WTC11 (cell line): Measurements from ENCODE around the gene MYO18A. TPM values are rescaled to one million over a fixed set of nuclear protein-coding genes. Genes with fewer than 3 reads are reported as not detected.

ENCODE experiments used
- ATAC-seq: fragments of 200-7000 bp; cut with Tn5 transposase; 2 replicates; pipeline ENCODE4 v1.10.0; 2021; ENCODE audit warnings: mild to moderate bottlenecking, moderate library complexity
- CTCF ChIA-PET: fragments of 300-600 bp; sonication (Branson Sonifier 250); formaldehyde crosslinking; loops from one replicate; lab custom pipeline; 2021; ENCODE audit warnings: antibody characterized with exemption; lab: Charles Lee
- POLR2A ChIA-PET: fragments of 350-600 bp; sonication (Branson Sonifier 250); formaldehyde crosslinking; loops from one replicate; lab custom pipeline; 2021; ENCODE audit warnings: antibody characterized with exemption; lab: Charles Lee
- DNase-seq: peaks from one replicate; pipeline ENCODE4 v3.0.0; 2021; ENCODE audit warnings: low spot score
- H3K27ac Mint-ChIP-seq: 2 replicates; pipeline ENCODE4 v1.8.0; 2021; ENCODE audit warnings: mixed read lengths
- H3K27me3 Mint-ChIP-seq: 2 replicates; pipeline ENCODE4 v1.8.0; 2021; ENCODE audit warnings: low read depth, mild to moderate bottlenecking, moderate library complexity, mixed read lengths
- H3K36me3 Mint-ChIP-seq: 2 replicates; pipeline ENCODE4 v1.8.0; 2021; ENCODE audit warnings: mixed read lengths
- H3K4me1 Mint-ChIP-seq: 2 replicates; pipeline ENCODE4 v1.8.0; 2022; ENCODE audit warnings: mixed read lengths
- H3K4me3 Mint-ChIP-seq: 2 replicates; pipeline ENCODE4 v1.8.0; 2021; ENCODE audit warnings: mild to moderate bottlenecking, moderate library complexity, mixed read lengths
- H3K9me3 Mint-ChIP-seq: 2 replicates; pipeline ENCODE4 v1.8.0; 2021; ENCODE audit warnings: mixed read lengths
- ATF2 ChIP-seq: sonication (generic); formaldehyde crosslinking; IDR thresholded peaks from 2 replicates; pipeline ENCODE4 v1.8.1; 2022; ENCODE audit warnings: low read depth, missing genetic modification reagents, borderline replicate concordance
- CDX4 ChIP-seq: fragments of 250-450 bp; sonication (Bioruptor Pico); IDR thresholded peaks from 2 replicates; pipeline ENCODE4 v1.9.0; 2021; ENCODE audit warnings: moderate library complexity, mild to moderate bottlenecking, inconsistent platforms, borderline replicate concordance
- ELF4 ChIP-seq: sonication (generic); formaldehyde crosslinking; IDR thresholded peaks from 2 replicates; pipeline ENCODE4 v1.8.1; 2022; ENCODE audit warnings: low read depth, mild to moderate bottlenecking, moderate library complexity, missing genetic modification reagents
- EMX1 ChIP-seq: fragments of 250-450 bp; sonication (Bioruptor Pico); IDR thresholded peaks from 2 replicates; pipeline ENCODE4 v1.8.0; 2021; ENCODE audit warnings: mild to moderate bottlenecking
- ESRRA ChIP-seq: sonication (generic); formaldehyde crosslinking; IDR thresholded peaks from 2 replicates; pipeline ENCODE4 v1.8.1; 2022; ENCODE audit warnings: mild to moderate bottlenecking, missing genetic modification reagents, borderline replicate concordance
- FOXK1 ChIP-seq: sonication (generic); formaldehyde crosslinking; IDR thresholded peaks from 2 replicates; pipeline ENCODE4 v1.8.0; 2022; ENCODE audit warnings: mild to moderate bottlenecking, moderate library complexity, missing genetic modification reagents
- GABPB1 ChIP-seq: sonication (generic); formaldehyde crosslinking; IDR thresholded peaks from 2 replicates; pipeline ENCODE4 v1.8.1; 2023; ENCODE audit warnings: mild to moderate bottlenecking, missing genetic modification reagents
- GRHL2 ChIP-seq: fragments of 250-450 bp; sonication (Bioruptor Pico); IDR thresholded peaks from 2 replicates; pipeline ENCODE4 v1.8.0; 2022; ENCODE audit warnings: mild to moderate bottlenecking, moderate library complexity; ENCODE audit not compliant: insufficient replicate concordance, severe bottlenecking
- HMGXB4 ChIP-seq: sonication (generic); formaldehyde crosslinking; IDR thresholded peaks from 2 replicates; pipeline ENCODE4 v1.8.1; 2023; ENCODE audit warnings: mild to moderate bottlenecking, moderate library complexity, missing genetic modification reagents
- JAZF1 ChIP-seq: fragments of 250-450 bp; sonication (Bioruptor Pico); IDR thresholded peaks from 2 replicates; pipeline ENCODE4 v1.9.0; 2021; ENCODE audit warnings: moderate library complexity, mild to moderate bottlenecking, inconsistent platforms
- NR1H2 ChIP-seq: sonication (generic); formaldehyde crosslinking; IDR thresholded peaks from 2 replicates; pipeline ENCODE4 v1.9.0; 2021; ENCODE audit warnings: mild to moderate bottlenecking, moderate library complexity, missing genetic modification reagents
- ZBTB21 ChIP-seq: sonication (generic); formaldehyde crosslinking; IDR thresholded peaks from 2 replicates; pipeline ENCODE4 v1.8.1; 2023; ENCODE audit warnings: mild to moderate bottlenecking, missing genetic modification reagents, borderline replicate concordance
- ZNF138 ChIP-seq: sonication (generic); formaldehyde crosslinking; conservative IDR thresholded peaks from 2 replicates; pipeline ENCODE4 v1.8.1; 2022; ENCODE audit warnings: mild to moderate bottlenecking, moderate library complexity, missing genetic modification reagents
- ZNF232 ChIP-seq: sonication (generic); formaldehyde crosslinking; IDR thresholded peaks from 2 replicates; pipeline ENCODE4 v1.8.0; 2022; ENCODE audit warnings: mild to moderate bottlenecking, missing genetic modification reagents
- ZNF263 ChIP-seq: sonication (generic); formaldehyde crosslinking; IDR thresholded peaks from 2 replicates; pipeline ENCODE4 v1.8.1; 2022; ENCODE audit warnings: low read depth, mild to moderate bottlenecking, moderate library complexity, missing genetic modification reagents
- ZNF281 ChIP-seq: sonication (generic); formaldehyde crosslinking; IDR thresholded peaks from 2 replicates; pipeline ENCODE4 v1.8.0; 2023; ENCODE audit warnings: mild to moderate bottlenecking, missing genetic modification reagents
- ZNF317 ChIP-seq: sonication (generic); formaldehyde crosslinking; IDR thresholded peaks from 2 replicates; pipeline ENCODE4 v1.8.1; 2023; ENCODE audit warnings: low read depth, mild to moderate bottlenecking, moderate library complexity, missing genetic modification reagents, borderline replicate concordance
- ZSCAN18 ChIP-seq: fragments of 250-450 bp; sonication (Bioruptor Pico); IDR thresholded peaks from 2 replicates; pipeline ENCODE4 v2.1.2; 2022; ENCODE audit warnings: mild to moderate bottlenecking, moderate library complexity
- total RNA-seq: library from RNA; stranded (reverse); gene quantifications from 3 replicates; pipeline ENCODE4 v1.2.3, GENCODE V29; 2021
- TF ChIP-seq, protein P1 (sequence below): sonication (generic); formaldehyde crosslinking; IDR thresholded peaks from 2 replicates; pipeline ENCODE4 v1.8.0; 2022; ENCODE audit warnings: mild to moderate bottlenecking, missing genetic modification reagents
- TF ChIP-seq, protein P2 (sequence below): sonication (generic); formaldehyde crosslinking; conservative IDR thresholded peaks from 2 replicates; pipeline ENCODE4 v1.8.1; 2023; ENCODE audit warnings: mild to moderate bottlenecking, low read depth, missing genetic modification reagents, moderate library complexity

Gene MYO18A
- total RNA-seq, 1 experiment from 2014 or later, result 54.9 TPM

DNA sequence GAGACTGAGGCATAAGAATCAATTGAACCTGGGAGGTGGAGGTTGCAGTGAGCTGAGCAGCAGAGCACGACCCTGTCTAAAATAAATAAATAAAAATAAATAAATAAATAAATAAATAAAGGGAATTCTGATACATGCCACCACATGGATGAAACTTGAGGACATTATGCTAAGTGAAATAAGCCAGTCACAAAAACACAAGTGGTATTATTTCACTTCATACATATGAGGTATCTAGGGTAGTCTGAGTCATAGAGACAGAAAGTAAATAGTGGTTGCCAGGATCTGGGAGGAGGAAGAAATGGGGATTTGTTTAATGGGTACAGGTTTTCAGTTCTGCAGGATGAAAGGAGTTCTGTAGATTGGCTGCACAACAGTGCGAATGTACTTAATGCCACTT lies 120.9 kb downstream of the MYO18A start:
- no peaks in the 10 kb centered on the region for H3K9me3 Mint-ChIP-seq
- ATAC-seq (no peak), DNase-seq (no peak)
- ChIA-PET POLR2A (no interaction called here), CTCF (interaction anchor here (0.6 to 2.3 kb wide), 7 partner anchors 11 to 105 kb away, joined by 3 to 12 read pairs (median 4); no protein-coding TSS in a partner anchor)
- no peaks in the 10 kb centered on the region for H3K27me3 Mint-ChIP-seq
- no peak overlapping the region for H3K27ac Mint-ChIP-seq
- TF ChIP-seq ZNF232 (no peak), ELF4 (CRISPR knock-in tag) (no peak), ZNF317 (CRISPR knock-in tag) (no peak), ZSCAN18 (CRISPR knock-in tag) (no peak), ZNF263 (CRISPR knock-in tag) (no peak), GABPB1 (CRISPR knock-in tag) (no peak), GRHL2 (CRISPR knock-in tag) (no peak), NR1H2 (CRISPR knock-in tag) (no peak), EMX1 (CRISPR knock-in tag) (no peak), HMGXB4 (CRISPR knock-in tag) (no peak), CDX4 (CRISPR knock-in tag) (no peak), ZNF281 (CRISPR knock-in tag) (no peak), ZNF138 (CRISPR knock-in tag) (no peak), ZBTB21 (no peak)
- TF ChIP-seq, protein P1, sequence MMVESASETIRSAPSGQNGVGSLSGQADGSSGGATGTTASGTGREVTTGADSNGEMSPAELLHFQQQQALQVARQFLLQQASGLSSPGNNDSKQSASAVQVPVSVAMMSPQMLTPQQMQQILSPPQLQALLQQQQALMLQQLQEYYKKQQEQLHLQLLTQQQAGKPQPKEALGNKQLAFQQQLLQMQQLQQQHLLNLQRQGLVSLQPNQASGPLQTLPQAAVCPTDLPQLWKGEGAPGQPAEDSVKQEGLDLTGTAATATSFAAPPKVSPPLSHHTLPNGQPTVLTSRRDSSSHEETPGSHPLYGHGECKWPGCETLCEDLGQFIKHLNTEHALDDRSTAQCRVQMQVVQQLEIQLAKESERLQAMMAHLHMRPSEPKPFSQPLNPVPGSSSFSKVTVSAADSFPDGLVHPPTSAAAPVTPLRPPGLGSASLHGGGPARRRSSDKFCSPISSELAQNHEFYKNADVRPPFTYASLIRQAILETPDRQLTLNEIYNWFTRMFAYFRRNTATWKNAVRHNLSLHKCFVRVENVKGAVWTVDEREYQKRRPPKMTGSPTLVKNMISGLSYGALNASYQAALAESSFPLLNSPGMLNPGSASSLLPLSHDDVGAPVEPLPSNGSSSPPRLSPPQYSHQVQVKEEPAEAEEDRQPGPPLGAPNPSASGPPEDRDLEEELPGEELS (CRISPR knock-in tag), result no peak
- peaks cover 43% of the 10 kb centered on the region for H3K4me1 Mint-ChIP-seq
- H3K4me3 Mint-ChIP-seq, result no peak overlapping the region
- peaks cover 6% of the 10 kb centered on the region; the same call in 1 of the 2 replicates for H3K36me3 Mint-ChIP-seq

GRCh38 chr17:29058391-29058790 lies 121.8 kb downstream of the MYO18A start:
- Mint-ChIP-seq H3K4me1 (peaks cover 40% of the 10 kb centered on the region), H3K27me3 (no peaks in the 10 kb centered on the region), H3K36me3 (peaks cover 6% of the 10 kb centered on the region; the same call in 1 of the 2 replicates), H3K27ac (no peak overlapping the region), H3K4me3 (no peak overlapping the region), H3K9me3 (no peaks in the 10 kb centered on the region)
- DNase-seq (no peak), ATAC-seq (no peak)
- ChIA-PET POLR2A (no interaction called here), CTCF (interaction anchor here (1.0 to 1.5 kb wide), 2 partner anchors 33 to 59 kb away, joined by 3 to 4 read pairs; no protein-coding TSS in a partner anchor)
- TF ChIP-seq FOXK1 (CRISPR knock-in tag) (no peak), CDX4 (CRISPR knock-in tag) (no peak), ESRRA (CRISPR knock-in tag) (no peak), ATF2 (CRISPR knock-in tag) (no peak), JAZF1 (no peak)
- TF ChIP-seq, protein P2, sequence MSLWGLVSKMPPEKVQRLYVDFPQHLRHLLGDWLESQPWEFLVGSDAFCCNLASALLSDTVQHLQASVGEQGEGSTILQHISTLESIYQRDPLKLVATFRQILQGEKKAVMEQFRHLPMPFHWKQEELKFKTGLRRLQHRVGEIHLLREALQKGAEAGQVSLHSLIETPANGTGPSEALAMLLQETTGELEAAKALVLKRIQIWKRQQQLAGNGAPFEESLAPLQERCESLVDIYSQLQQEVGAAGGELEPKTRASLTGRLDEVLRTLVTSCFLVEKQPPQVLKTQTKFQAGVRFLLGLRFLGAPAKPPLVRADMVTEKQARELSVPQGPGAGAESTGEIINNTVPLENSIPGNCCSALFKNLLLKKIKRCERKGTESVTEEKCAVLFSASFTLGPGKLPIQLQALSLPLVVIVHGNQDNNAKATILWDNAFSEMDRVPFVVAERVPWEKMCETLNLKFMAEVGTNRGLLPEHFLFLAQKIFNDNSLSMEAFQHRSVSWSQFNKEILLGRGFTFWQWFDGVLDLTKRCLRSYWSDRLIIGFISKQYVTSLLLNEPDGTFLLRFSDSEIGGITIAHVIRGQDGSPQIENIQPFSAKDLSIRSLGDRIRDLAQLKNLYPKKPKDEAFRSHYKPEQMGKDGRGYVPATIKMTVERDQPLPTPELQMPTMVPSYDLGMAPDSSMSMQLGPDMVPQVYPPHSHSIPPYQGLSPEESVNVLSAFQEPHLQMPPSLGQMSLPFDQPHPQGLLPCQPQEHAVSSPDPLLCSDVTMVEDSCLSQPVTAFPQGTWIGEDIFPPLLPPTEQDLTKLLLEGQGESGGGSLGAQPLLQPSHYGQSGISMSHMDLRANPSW (CRISPR knock-in tag), result no peak
